Retinal pigment epithelial cell (primary cell): Measurements from ENCODE around the gene UBAP2.
A peak's percentile ranks its signal among the peaks of the same experiment; 100 is the strongest.

Source experiments
- DNase-seq: peaks from one replicate; pipeline ENCODE4 v3.0.0-alpha.2; 2010; ENCODE audit warnings: low read depth
- H3K4me3 ChIP-seq: 2 replicates; pipeline ENCODE4 v1.5.1; 2011; ENCODE audit warnings: mild to moderate bottlenecking, low read length, control low read depth, moderate library complexity
- CTCF ChIP-seq: conservative IDR thresholded peaks from 2 replicates; pipeline ENCODE4 v1.5.1; 2011; ENCODE audit warnings: low read depth, low read length, control low read depth, inconsistent platforms

UBAP2 gene

GRCh38 chr9:33923079-33923478 is 125.6 kb downstream of the UBAP2 start:
- no peak for TF ChIP-seq CTCF
- H3K4me3 ChIP-seq: no peak overlapping the region
- no peak for DNase-seq

GRCh38 chr9:33921967-33922895 is 126.5 kb downstream of the UBAP2 start:
- TF ChIP-seq CTCF: peak; percentile 89
- DNase-seq: no peak

GRCh38 chr9:33919276-33919897 is 129.3 kb downstream of the UBAP2 start:
- no peak for TF ChIP-seq CTCF

More at GRCh38 chr9:33921967-33922895, 126.5 kb downstream of the UBAP2 start:
- H3K4me3 ChIP-seq: no peak overlapping the region

GRCh38 chr9:33917036-33917435 is 131.7 kb downstream of the UBAP2 start:
- no peak for TF ChIP-seq CTCF
- no peak for DNase-seq
- H3K4me3 ChIP-seq: no peak overlapping the region

More at GRCh38 chr9:33919276-33919897, 129.3 kb downstream of the UBAP2 start:
- H3K4me3 ChIP-seq: no peak overlapping the region
- DNase-seq: no peak

GRCh38 chr9:33914887-33915628 is 133.6 kb downstream of the UBAP2 start:
- no peak overlapping the region for H3K4me3 ChIP-seq
- TF ChIP-seq CTCF: no peak
- DNase-seq: no peak

- TF ChIP-seq CTCF: no peak
- no peak overlapping the region for H3K4me3 ChIP-seq
- DNase-seq: no peak
These were observed 135.1 kb downstream of the UBAP2 start for GRCh38 chr9:33913541-33913940.
